Esophagus squamous epithelium (tissue), 5 donors: ENCODE measurements around the gene ANKRD40. TPM values are rescaled to one million over a fixed set of nuclear protein-coding genes. Genes with fewer than 3 reads are reported as not detected.
A peak's percentile ranks its signal among the peaks of the same experiment; 100 is the strongest.

Experiments used
- DNase-seq: peaks from one replicate; lab custom pipeline; 2025; lab: John Stamatoyannopoulos, UW
- H3K27ac ChIP-seq, 4 donors: fragments of 200-600 bp; sonication (generic); one replicate each; pipeline ENCODE4 v1.5.1; 2016 to 2019; ENCODE audit warnings: mild to moderate bottlenecking in 1 of 4
- H3K27me3 ChIP-seq, 4 donors: fragments of 200-600 bp; sonication (generic); 1 replicate in 3 of 4; 2 replicates in 1 of 4; pipeline versions ENCODE4 v1.5.1 to v1.6.0; 2017 to 2021; ENCODE audit warnings: antibody characterized with exemption in 1 of 4
- H3K36me3 ChIP-seq, 3 donors: fragments of 200-600 bp; sonication (generic); one replicate each; pipeline ENCODE4 v1.5.1; 2016 to 2019
- H3K4me1 ChIP-seq, 3 donors: fragments of 200-600 bp; sonication (generic); one replicate each; pipeline ENCODE4 v1.5.1; 2017 to 2019
- H3K4me3 ChIP-seq, 4 donors: fragments of 200-600 bp; sonication (generic); 1 replicate in 3 of 4; 2 replicates in 1 of 4; pipeline ENCODE4 v1.5.1; 2016 to 2019; ENCODE audit warnings: mild to moderate bottlenecking in 2 of 4, moderate library complexity in 1 of 4
- H3K9me3 ChIP-seq, 3 donors: fragments of 200-600 bp; sonication (generic); one replicate each; pipeline ENCODE4 v1.5.1; 2016 to 2019
- CTCF ChIP-seq, 6 experiments: fragments of 450-650 bp in 4 of 6; fragments of 200-600 bp in 2 of 6; sonication (generic) in 2 of 6; IDR thresholded peaks; one replicate each; pipeline ENCODE4 v1.5.1; 2016 to 2019; ENCODE audit warnings: antibody characterized with exemption in 6 of 6, mild to moderate bottlenecking in 4 of 6, moderate library complexity in 4 of 6
- POLR2A ChIP-seq, 4 donors: fragments of 450-650 bp; IDR thresholded peaks; one replicate each; pipeline ENCODE4 v1.6.1; 2017; ENCODE audit warnings: antibody characterized with exemption in 4 of 4, mild to moderate bottlenecking in 4 of 4, moderate library complexity in 3 of 4
- WGBS, 2 donors: methylation state at CpG; one replicate each; pipeline ENCODE4 v1.1.5; 2018; 5-methylcytosine and 5-hydroxymethylcytosine counted together
- intact Hi-C: fragments of 100-400 bp; cut with DNase I; formaldehyde crosslinking; loops from one replicate; pipeline ENCODE4 v1.15.0; 2022
- total RNA-seq, 4 donors: library from RNA; depleted of rRNA; stranded (reverse); fragments of >200 nt; gene quantifications; one replicate each; pipeline ENCODE4 v1.1.0, GENCODE V29; 2016
- donor health status: DM: yes; HTN: yes; CAD: no.

The ANKRD40 gene
- total RNA-seq, 4 donors from 2014 or later, result 10.7 to 34.9 (median 17.9) TPM

GRCh38 chr17:50719924-50720794, 12.4 kb upstream of the ANKRD40 start:
- intact Hi-C loops, result no loop called here
- 0 to 1% methylated on average over 18 to 21 of the region's 25 CpGs for WGBS, 2 donors

GRCh38 chr17:50719144-50719923, 11.6 kb upstream of the ANKRD40 start, which contains the start of gene LUC7L3:
Gene LUC7L3 (plus strand): TSS chr17:50719603. CDS start chr17:50719733, 130 bp downstream.
- no peaks in the 10 kb centered on the region for H3K9me3 ChIP-seq
- peak within 1 kb of the TSS; percentile 98 to 99 (median 98) for H3K27ac ChIP-seq
- 5% methylated on average over 9 of the region's 76 CpGs; no CpG with 5 or more reads in 1 of the 2 donors for WGBS, 2 donors
- H3K27me3 ChIP-seq, result no peaks in the 10 kb centered on the region
- H3K4me3 ChIP-seq, result peak within 1 kb of the TSS; percentile 61 to 95 (median 86)
- H3K36me3 ChIP-seq, result no peaks in the 10 kb centered on the region
- intact Hi-C loops, result no loop called here
- peak; percentile 60 for DNase-seq
- H3K4me1 ChIP-seq, result peaks cover 3 to 48% (median 33%) of the 10 kb centered on the region in 3 donors
- TF ChIP-seq CTCF (IDR thresholded peaks at IDR 0.05), result peak in 1 of 6 experiments; percentile 13
- peak in 3 of 4 donors; percentile 53 to 92 (median 79) for TF ChIP-seq POLR2A (IDR thresholded peaks at IDR 0.05)

More at GRCh38 chr17:50719924-50720794, 12.4 kb upstream of the ANKRD40 start:
- H3K4me1 ChIP-seq, result peaks cover 3 to 57% (median 33%) of the 10 kb centered on the region in 3 donors
- H3K27me3 ChIP-seq, result no peaks in the 10 kb centered on the region
- H3K36me3 ChIP-seq, result no peaks in the 10 kb centered on the region
- no peak for TF ChIP-seq POLR2A (IDR thresholded peaks at IDR 0.05)
- no peak for TF ChIP-seq CTCF (IDR thresholded peaks at IDR 0.05)
- H3K4me3 ChIP-seq, result peak overlapping the region; percentile 61 to 95 (median 86)
- H3K9me3 ChIP-seq, result no peaks in the 10 kb centered on the region
- peak overlapping the region; percentile 98 to 99 (median 98) for H3K27ac ChIP-seq
- DNase-seq, result no peak

- 100% methylated on average over 1 to 2 of the region's 3 CpGs for WGBS, 2 donors
These were observed 7.8 kb upstream of the ANKRD40 start for GRCh38 chr17:50715471-50715870.

GRCh38 chr17:50712641-50713040, 4.9 kb upstream of the ANKRD40 start:
- Histone ChIP-seq H3K4me3 (no peak overlapping the region), H3K27me3 (no peaks in the 10 kb centered on the region), H3K27ac (no peak overlapping the region), H3K9me3 (no peaks in the 10 kb centered on the region), H3K36me3 (no peaks in the 10 kb centered on the region), H3K4me1 (peaks cover 11 to 23% (median 18%) of the 10 kb centered on the region in 3 donors)
- 90 to 93% methylated on average over 9 of the region's 9 CpGs for WGBS, 2 donors
- DNase-seq, result no peak
- no peak for TF ChIP-seq CTCF (IDR thresholded peaks at IDR 0.05)
- TF ChIP-seq POLR2A (IDR thresholded peaks at IDR 0.05), result no peak
- intact Hi-C loops, result no loop called here

More at GRCh38 chr17:50715471-50715870, 7.8 kb upstream of the ANKRD40 start:
- no peak for TF ChIP-seq CTCF (IDR thresholded peaks at IDR 0.05)
- no peak for TF ChIP-seq POLR2A (IDR thresholded peaks at IDR 0.05)
- no peak for DNase-seq
- Histone ChIP-seq H3K27ac (no peak overlapping the region), H3K27me3 (no peaks in the 10 kb centered on the region), H3K4me1 (peaks cover 3 to 10% (median 4%) of the 10 kb centered on the region in 3 donors), H3K36me3 (no peaks in the 10 kb centered on the region), H3K9me3 (no peaks in the 10 kb centered on the region), H3K4me3 (no peak overlapping the region)
- intact Hi-C loops, result no loop called here
